Neural progenitor cell (in vitro differentiated cells): ENCODE results near the gene ABCC3.

Experiments used
- EZH2 ChIP-seq: fragments of 200-600 bp; sonication (generic); IDR thresholded peaks from 2 replicates; pipeline ENCODE4 v1.6.1; 2017; ENCODE audit warnings: antibody characterized with exemption, mild to moderate bottlenecking, moderate library complexity
- EZH2phosphoT487 ChIP-seq: fragments of 200-600 bp; sonication (generic); IDR thresholded peaks from 2 replicates; pipeline ENCODE4 v1.6.1; 2017; ENCODE audit warnings: antibody characterized with exemption
- TF ChIP-seq, protein P1 (sequence below): fragments of 200-600 bp; sonication (generic); IDR thresholded peaks from 2 replicates; pipeline ENCODE4 v1.5.1; 2017; ENCODE audit warnings: antibody characterized with exemption, mild to moderate bottlenecking

DNA sequence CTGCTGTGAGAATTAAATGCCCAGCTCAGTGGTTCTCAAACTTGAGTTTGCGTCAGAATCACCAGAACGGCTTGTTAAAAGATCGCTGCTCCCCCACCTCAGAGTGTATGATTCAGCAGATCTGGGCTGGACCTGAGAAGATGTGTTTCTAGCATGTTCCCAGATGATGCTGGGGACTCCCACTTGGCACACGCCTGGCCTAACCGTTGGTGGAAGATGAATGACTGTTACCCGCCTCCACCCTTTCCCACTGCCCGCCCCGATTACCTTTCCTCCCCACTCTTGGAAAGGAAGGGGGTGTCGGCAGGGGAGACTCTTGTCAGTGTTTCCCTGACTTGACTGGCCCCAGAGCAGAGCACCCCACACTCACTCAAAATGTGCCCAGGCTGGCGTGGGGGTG, 29.3 kb upstream of the ABCC3 start:
- TF ChIP-seq EZH2phosphoT487 (no peak), EZH2 (no peak)
- TF ChIP-seq, protein P1, sequence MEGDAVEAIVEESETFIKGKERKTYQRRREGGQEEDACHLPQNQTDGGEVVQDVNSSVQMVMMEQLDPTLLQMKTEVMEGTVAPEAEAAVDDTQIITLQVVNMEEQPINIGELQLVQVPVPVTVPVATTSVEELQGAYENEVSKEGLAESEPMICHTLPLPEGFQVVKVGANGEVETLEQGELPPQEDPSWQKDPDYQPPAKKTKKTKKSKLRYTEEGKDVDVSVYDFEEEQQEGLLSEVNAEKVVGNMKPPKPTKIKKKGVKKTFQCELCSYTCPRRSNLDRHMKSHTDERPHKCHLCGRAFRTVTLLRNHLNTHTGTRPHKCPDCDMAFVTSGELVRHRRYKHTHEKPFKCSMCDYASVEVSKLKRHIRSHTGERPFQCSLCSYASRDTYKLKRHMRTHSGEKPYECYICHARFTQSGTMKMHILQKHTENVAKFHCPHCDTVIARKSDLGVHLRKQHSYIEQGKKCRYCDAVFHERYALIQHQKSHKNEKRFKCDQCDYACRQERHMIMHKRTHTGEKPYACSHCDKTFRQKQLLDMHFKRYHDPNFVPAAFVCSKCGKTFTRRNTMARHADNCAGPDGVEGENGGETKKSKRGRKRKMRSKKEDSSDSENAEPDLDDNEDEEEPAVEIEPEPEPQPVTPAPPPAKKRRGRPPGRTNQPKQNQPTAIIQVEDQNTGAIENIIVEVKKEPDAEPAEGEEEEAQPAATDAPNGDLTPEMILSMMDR = no peak
